Measurements from ENCODE around the gene FIBCD1. TPM values are rescaled to one million over a fixed set of nuclear protein-coding genes. Genes with fewer than 3 reads are reported as not detected.

The FIBCD1 gene
- total RNA-seq, 1 donor from 2014 or later = under 0.01 TPM

- DNase-seq = no peak
These were observed 84.2 kb downstream of the FIBCD1 start for GRCh38 chr9:130854835-130855234.

- DNase-seq = no peak
These were observed 85.0 kb downstream of the FIBCD1 start for GRCh38 chr9:130854092-130854491.

- no peak for DNase-seq
These were observed 86.2 kb downstream of the FIBCD1 start for GRCh38 chr9:130852801-130853200.

Other genes starting within 250 kb of the FIBCD1 start
- gene EXOSC2, start 245.5 kb downstream of the FIBCD1 start, total RNA-seq = 31.9 and 33.5 TPM in 2 replicates
- 42.5 and 68.7 TPM in 2 replicates for gene ABL1, start 104.0 kb downstream of the FIBCD1 start, total RNA-seq
- gene QRFP, start 42.4 kb downstream of the FIBCD1 start, total RNA-seq = not detected in 2 replicates
- 0.51 and 4.7 TPM in 2 replicates for gene LAMC3, start 69.9 kb upstream of the FIBCD1 start, total RNA-seq
- gene AIF1L, start 157.3 kb upstream of the FIBCD1 start, total RNA-seq = 15.3 and 26.4 TPM in 2 replicates
- 15.3 and 19.1 TPM in 2 replicates for gene NUP214, start 186.3 kb upstream of the FIBCD1 start, total RNA-seq